Fibroblast of pulmonary artery (primary cell): ENCODE data around the gene TSPYL6.
A peak's percentile ranks its signal among the peaks of the same experiment; 100 is the strongest.

Source experiments
- DNase-seq: peaks from one replicate; pipeline ENCODE4 v3.0.0-alpha.2; 2010; ENCODE audit warnings: low read depth
- H3K4me3 ChIP-seq: replicated peaks from 2 replicates; pipeline ENCODE4 v1.5.1; 2011; ENCODE audit warnings: low read depth, mild to moderate bottlenecking, control low read depth, low read length, moderate library complexity
- CTCF ChIP-seq: IDR thresholded peaks from 2 replicates; pipeline ENCODE4 v1.5.1; 2011; ENCODE audit warnings: mild to moderate bottlenecking, control low read depth, low read length, inconsistent platforms; ENCODE audit errors: missing control alignments

Gene TSPYL6

GRCh38 chr2:54239427-54239826 lies 16.6 kb downstream of the TSPYL6 start:
- peak; percentile 66 for DNase-seq
- H3K4me3 ChIP-seq: no peak overlapping the region
- TF ChIP-seq CTCF: no peak

DNA sequence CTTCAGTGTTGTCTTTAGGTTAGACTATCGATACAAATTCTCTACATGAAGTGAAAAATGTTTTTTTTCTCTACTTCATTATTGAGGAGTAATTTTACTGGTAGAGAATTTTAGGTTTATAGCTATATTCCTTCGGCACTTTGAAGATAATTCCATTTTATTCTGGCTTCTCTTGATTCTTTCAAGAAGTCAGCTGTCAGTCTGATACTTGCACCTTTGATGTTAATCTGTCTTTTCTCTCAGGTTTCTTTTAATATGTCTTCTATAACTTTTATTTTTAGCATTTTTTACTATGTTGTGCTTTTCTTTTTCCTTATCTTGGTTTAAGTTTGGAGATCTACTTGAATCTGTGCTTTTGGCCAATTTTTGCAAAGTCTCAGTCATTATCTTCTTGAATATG lies 18.6 kb downstream of the TSPYL6 start:
- TF ChIP-seq CTCF: no peak
- DNase-seq: no peak

GRCh38 chr2:54233832-54234649 lies 22.0 kb downstream of the TSPYL6 start:
- no peak for DNase-seq
- no peak overlapping the region for H3K4me3 ChIP-seq

More for the DNA sequence above, 18.6 kb downstream of the TSPYL6 start:
- no peak overlapping the region for H3K4me3 ChIP-seq

GRCh38 chr2:54228945-54229344 lies 27.1 kb downstream of the TSPYL6 start:
- no peak for DNase-seq
- TF ChIP-seq CTCF: no peak

More at GRCh38 chr2:54233832-54234649, 22.0 kb downstream of the TSPYL6 start:
- no peak for TF ChIP-seq CTCF

GRCh38 chr2:54227798-54228197 lies 28.2 kb downstream of the TSPYL6 start:
- DNase-seq: no peak
- H3K4me3 ChIP-seq: no peak overlapping the region
- no peak for TF ChIP-seq CTCF

More at GRCh38 chr2:54228945-54229344, 27.1 kb downstream of the TSPYL6 start:
- H3K4me3 ChIP-seq: no peak overlapping the region

GRCh38 chr2:54226260-54226659 lies 29.8 kb downstream of the TSPYL6 start:
- TF ChIP-seq CTCF: no peak
- peak; percentile 25 for DNase-seq
- H3K4me3 ChIP-seq: no peak overlapping the region

DNA sequence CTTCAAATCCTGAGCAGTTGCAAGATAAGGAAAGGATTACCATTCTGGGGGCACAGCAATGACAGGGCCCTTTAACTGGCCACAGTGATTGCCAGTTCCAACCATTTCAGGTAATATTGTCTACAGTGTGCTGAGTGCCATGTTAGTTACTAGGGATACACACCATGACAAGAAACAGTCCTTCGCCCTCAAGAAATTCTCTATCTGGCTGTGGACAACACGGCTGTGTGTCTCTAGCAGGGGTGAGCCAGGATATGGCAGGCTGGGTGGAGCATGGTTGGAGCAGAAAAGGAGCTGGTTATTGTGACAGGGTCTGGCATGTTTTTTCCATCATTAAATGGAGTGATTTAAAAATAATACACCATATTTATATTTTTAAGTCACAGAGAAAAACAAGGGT lies 31.0 kb downstream of the TSPYL6 start:
- no peak for TF ChIP-seq CTCF
- no peak overlapping the region for H3K4me3 ChIP-seq
- no peak for DNase-seq
